Islet precursor cell (in vitro differentiated cells): ENCODE data around the gene ARHGAP15.

Source experiments
- DNase-seq: peaks from one replicate; pipeline ENCODE4 v3.0.0-alpha.2; 2018

ARHGAP15 gene

GRCh38 chr2:143740431-143740830 is 611.2 kb downstream of the ARHGAP15 start:
- no peak for DNase-seq

GRCh38 chr2:143741205-143741604 is 612.0 kb downstream of the ARHGAP15 start:
- no peak for DNase-seq

- DNase-seq, result no peak
Measured at GRCh38 chr2:143742581-143742980, 613.4 kb downstream of the ARHGAP15 start.

- no peak for DNase-seq
Measured at GRCh38 chr2:143744114-143744513, 614.9 kb downstream of the ARHGAP15 start.

- DNase-seq, result peak; percentile 65
Measured at GRCh38 chr2:143745060-143745459, 615.8 kb downstream of the ARHGAP15 start.

- DNase-seq, result no peak
Measured at GRCh38 chr2:143754742-143755141, 625.5 kb downstream of the ARHGAP15 start.

GRCh38 chr2:143758629-143759330 is 629.6 kb downstream of the ARHGAP15 start:
- DNase-seq, result no peak

GRCh38 chr2:143759455-143759854 is 630.2 kb downstream of the ARHGAP15 start:
- DNase-seq, result no peak

GRCh38 chr2:143762176-143762928 is 633.1 kb downstream of the ARHGAP15 start:
- no peak for DNase-seq

- no peak for DNase-seq
Measured at GRCh38 chr2:143764261-143764660, 635.0 kb downstream of the ARHGAP15 start.

- no peak for DNase-seq
Measured at GRCh38 chr2:143764706-143765105, 635.5 kb downstream of the ARHGAP15 start.

- DNase-seq, result no peak
Measured at GRCh38 chr2:143768991-143769390, 639.8 kb downstream of the ARHGAP15 start.

GRCh38 chr2:143771939-143772338 is 642.7 kb downstream of the ARHGAP15 start:
- no peak for DNase-seq

- no peak for DNase-seq
Measured at GRCh38 chr2:143776526-143777297, 647.5 kb downstream of the ARHGAP15 start.

- peak; percentile 70 for DNase-seq
Measured at GRCh38 chr2:143779021-143779420, 649.8 kb downstream of the ARHGAP15 start.

GRCh38 chr2:143786026-143786765 is 657.0 kb downstream of the ARHGAP15 start:
- no peak for DNase-seq

GRCh38 chr2:143787674-143788073 is 658.5 kb downstream of the ARHGAP15 start:
- DNase-seq, result no peak

GRCh38 chr2:143792602-143793001 is 663.4 kb downstream of the ARHGAP15 start:
- DNase-seq, result no peak

- DNase-seq, result no peak
Measured at GRCh38 chr2:143793381-143793780, 664.2 kb downstream of the ARHGAP15 start.

- no peak for DNase-seq
Measured at GRCh38 chr2:143796051-143796450, 666.8 kb downstream of the ARHGAP15 start.

- DNase-seq, result no peak
Measured at GRCh38 chr2:143801561-143801960, 672.3 kb downstream of the ARHGAP15 start.

- no peak for DNase-seq
Measured at GRCh38 chr2:143802242-143802641, 673.0 kb downstream of the ARHGAP15 start.
